Upper lobe of left lung (tissue), 4 donors: ENCODE results near the gene TCERG1.

Experiments
- CTCF ChIP-seq, 6 experiments: fragments of 450-650 bp in 4 of 6; fragments of 200-600 bp in 2 of 6; sonication (generic) in 2 of 6; IDR thresholded peaks; one replicate each; pipeline ENCODE4 v1.5.1; 2016 to 2019; ENCODE audit warnings: antibody characterized with exemption in 6 of 6
- POLR2A ChIP-seq, 4 donors: fragments of 450-650 bp; IDR thresholded peaks; one replicate each; pipeline ENCODE4 v1.5.1; 2016 to 2017; ENCODE audit warnings: antibody characterized with exemption in 4 of 4, mild to moderate bottlenecking in 2 of 4

GRCh38 chr5:146440870-146441495 is 6.2 kb upstream of the TCERG1 start:
- TF ChIP-seq POLR2A (IDR thresholded peaks at IDR 0.05) (no peak), CTCF (IDR thresholded peaks at IDR 0.05) (no peak)
